Neuronal stem cell (in vitro differentiated cells): Measurements from ENCODE around the gene RAP1GAP.

ENCODE experiments used
- DNase-seq: peaks from one replicate; pipeline ENCODE4 v3.0.0-alpha.2; 2013; ENCODE audit warnings: low spot score
- H2AFZ ChIP-seq: one replicate; pipeline ENCODE4 v1.6.1; 2013; ENCODE audit warnings: mild to moderate bottlenecking, low read length, inconsistent platforms
- H2AK5ac ChIP-seq: 2 replicates; pipeline ENCODE4 v1.6.1; 2013; ENCODE audit warnings: low read depth, mild to moderate bottlenecking, inconsistent platforms, low read length, moderate library complexity, mixed read lengths
- H2BK120ac ChIP-seq: 2 replicates; pipeline ENCODE4 v1.6.1; 2013; ENCODE audit warnings: low read depth, mild to moderate bottlenecking, inconsistent platforms, low read length, moderate library complexity, mixed read lengths
- H2BK12ac ChIP-seq: one replicate; pipeline ENCODE4 v1.6.1; 2013; ENCODE audit warnings: low read length, inconsistent platforms
- H2BK15ac ChIP-seq: 2 replicates; pipeline ENCODE4 v1.6.1; 2013; ENCODE audit warnings: mild to moderate bottlenecking, low read length, inconsistent platforms, mixed read lengths
- H2BK5ac ChIP-seq: one replicate; pipeline ENCODE4 v1.6.1; 2013; ENCODE audit warnings: inconsistent platforms, mild to moderate bottlenecking, low read length, moderate library complexity
- H3K14ac ChIP-seq: one replicate; pipeline ENCODE4 v1.6.1; 2013; ENCODE audit warnings: low read length, inconsistent platforms
- H3K18ac ChIP-seq: 2 replicates; pipeline ENCODE4 v1.6.1; 2013; ENCODE audit warnings: low read length, inconsistent platforms
- H3K23ac ChIP-seq: 2 replicates; pipeline ENCODE4 v1.6.1; 2013; ENCODE audit warnings: low read depth, mild to moderate bottlenecking, mixed read lengths, low read length, inconsistent platforms; ENCODE audit not compliant: poor library complexity
- H3K27ac ChIP-seq: replicated peaks from 3 replicates; pipeline ENCODE4 v1.5.1; 2013; ENCODE audit warnings: low read length, inconsistent platforms
- H3K27me3 ChIP-seq, 3 experiments: 2 replicates each; pipeline ENCODE4 v1.6.1; 2013; ENCODE audit warnings: low read length in 3 of 3, mild to moderate bottlenecking in 2 of 3, inconsistent platforms in 1 of 3, low read depth in 1 of 3, mixed read lengths in 1 of 3, moderate library complexity in 1 of 3; ENCODE audit not compliant: control insufficient read depth in 3 of 3, insufficient read depth in 3 of 3
- H3K36me3 ChIP-seq, 2 donors: replicated peaks in 1 of 2; 2 replicates each; pipeline ENCODE4 v1.6.1; 2013; ENCODE audit warnings: low read length in 2 of 2; ENCODE audit not compliant: control insufficient read depth in 2 of 2, insufficient read depth in 2 of 2
- H3K4ac ChIP-seq: 2 replicates; pipeline ENCODE4 v1.6.1; 2013; ENCODE audit warnings: inconsistent platforms, mild to moderate bottlenecking, low read length, moderate library complexity
- H3K4me1 ChIP-seq, 2 donors: 1 replicate in 1 of 2; 2 replicates in 1 of 2; pipeline ENCODE4 v1.6.1; 2013; ENCODE audit warnings: low read length in 2 of 2, low read depth in 1 of 2; ENCODE audit not compliant: control insufficient read depth in 2 of 2, insufficient read depth in 1 of 2
- H3K4me2 ChIP-seq: one replicate; pipeline ENCODE4 v1.6.1; 2013; ENCODE audit warnings: mild to moderate bottlenecking, low read length, inconsistent platforms; ENCODE audit not compliant: insufficient read depth, poor library complexity, severe bottlenecking
- H3K4me3 ChIP-seq, 2 donors: 2 replicates each; pipeline ENCODE4 v1.5.1; 2013; ENCODE audit warnings: low read length in 2 of 2, mild to moderate bottlenecking in 2 of 2, inconsistent platforms in 1 of 2, moderate library complexity in 1 of 2
- H3K79me1 ChIP-seq: one replicate; pipeline ENCODE4 v1.6.1; 2013; ENCODE audit warnings: low read depth, mild to moderate bottlenecking, inconsistent platforms, low read length, moderate library complexity
- H3K9ac ChIP-seq: one replicate; pipeline ENCODE4 v1.6.1; 2013; ENCODE audit warnings: mild to moderate bottlenecking, low read depth, low read length, inconsistent platforms; ENCODE audit not compliant: poor library complexity
- H3K9me3 ChIP-seq, 2 donors: replicated peaks in 1 of 2; 2 replicates each; pipeline versions ENCODE3 to v1.6.1; 2013; ENCODE audit warnings: low read length in 2 of 2, mild to moderate bottlenecking in 2 of 2, inconsistent platforms in 1 of 2, low read depth in 1 of 2, mixed read lengths in 1 of 2, moderate library complexity in 1 of 2; ENCODE audit not compliant: control insufficient read depth in 2 of 2, insufficient read depth in 1 of 2
- H4K8ac ChIP-seq: one replicate; pipeline ENCODE4 v1.6.1; 2013; ENCODE audit warnings: low read depth, mild to moderate bottlenecking, inconsistent platforms, low read length, moderate library complexity
- H4K91ac ChIP-seq: one replicate; pipeline ENCODE4 v1.6.1; 2013; ENCODE audit warnings: low read length, low read depth, mild to moderate bottlenecking, inconsistent platforms; ENCODE audit not compliant: poor library complexity
- WGBS, 2 donors: extraction: QIAGEN DNeasy Blood & Tissue Kit; methylation state at CpG; one replicate each; pipeline ENCODE4 v1.1.7; 2013; ENCODE audit warnings: missing lambda C conversion rate in 2 of 2, mixed read lengths in 1 of 2; ENCODE audit not compliant: insufficient read length in 2 of 2, insufficient replicate concordance in 1 of 2; ENCODE audit errors: extremely low coverage in 2 of 2; 5-methylcytosine and 5-hydroxymethylcytosine counted together

Gene RAP1GAP

GRCh38 chr1:21593231-21593630, 75.9 kb downstream of the RAP1GAP start:
- no peak for DNase-seq
- H2BK5ac ChIP-seq = no peak overlapping the region
- no peak overlapping the region for H2BK12ac ChIP-seq
- no peak overlapping the region for H4K91ac ChIP-seq
- no peaks in the 10 kb centered on the region for H3K79me1 ChIP-seq
- H3K9ac ChIP-seq = no peak overlapping the region
- no peak overlapping the region for H2BK120ac ChIP-seq
- no peak overlapping the region for H3K14ac ChIP-seq
- WGBS, 2 donors = no CpG with 5 or more reads among the region's 8 CpGs
- H2AFZ ChIP-seq = no peak overlapping the region
- no peak overlapping the region for H3K27ac ChIP-seq
- H4K8ac ChIP-seq = no peak overlapping the region
- H3K9me3 ChIP-seq = no peaks in the 10 kb centered on the region
- H2AK5ac ChIP-seq = no peak overlapping the region
- H2BK15ac ChIP-seq = no peak overlapping the region
- H3K18ac ChIP-seq = peak overlapping the region; percentile 45
- no peak overlapping the region for H3K4me2 ChIP-seq
- peaks cover 0 to 62% (median 0%) of the 10 kb centered on the region in 3 experiments for H3K27me3 ChIP-seq
- peaks cover 2 to 18% of the 10 kb centered on the region in 2 donors for H3K4me1 ChIP-seq
- no peak overlapping the region for H3K4ac ChIP-seq
- H3K4me3 ChIP-seq = no peak overlapping the region
- no peaks in the 10 kb centered on the region for H3K36me3 ChIP-seq
- H3K23ac ChIP-seq = no peak overlapping the region

- Histone ChIP-seq H3K4ac (no peak overlapping the region), H2BK5ac (no peak overlapping the region), H2AFZ (no peak overlapping the region), H4K91ac (no peak overlapping the region), H4K8ac (no peak overlapping the region), H3K4me2 (no peak overlapping the region), H2BK120ac (no peak overlapping the region), H3K27me3 (peaks cover 0 to 72% (median 0%) of the 10 kb centered on the region in 3 experiments), H3K4me1 (peaks cover under 1 to 15% of the 10 kb centered on the region in 2 donors), H3K36me3 (no peaks in the 10 kb centered on the region), H3K23ac (no peak overlapping the region), H2BK15ac (no peak overlapping the region), H2BK12ac (no peak overlapping the region), H3K9me3 (no peaks in the 10 kb centered on the region), H3K18ac (peak overlapping the region; percentile 20), H3K14ac (no peak overlapping the region), H2AK5ac (no peak overlapping the region), H3K4me3 (no peak overlapping the region), H3K27ac (no peak overlapping the region), H3K79me1 (no peaks in the 10 kb centered on the region), H3K9ac (no peak overlapping the region)
- DNase-seq = no peak
- WGBS, 2 donors = no CpG with 5 or more reads among the region's 12 CpGs
Observed at GRCh38 chr1:21592086-21592865, 76.9 kb downstream of the RAP1GAP start.

DNA sequence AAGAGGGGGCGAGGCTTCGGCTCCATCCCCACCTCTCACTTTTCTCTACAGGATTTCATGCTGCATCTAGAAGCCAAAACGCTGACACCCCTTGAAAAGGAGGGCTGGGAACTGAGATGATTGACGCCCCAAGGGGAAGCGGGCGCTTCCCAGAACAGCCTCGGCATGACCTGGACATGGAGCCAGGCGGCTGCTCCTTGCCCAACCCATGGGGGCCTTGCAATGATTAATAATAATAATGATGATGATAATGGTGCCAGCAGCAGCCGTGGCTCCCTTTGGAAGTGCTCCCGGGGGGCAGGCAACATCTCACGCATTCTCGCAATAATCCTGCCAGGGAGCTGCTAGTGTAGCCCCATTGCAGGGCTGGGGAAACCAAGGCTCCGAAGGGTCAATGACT, 78.2 kb downstream of the RAP1GAP start:
- no peak overlapping the region for H3K4ac ChIP-seq
- WGBS, 2 donors = no CpG with 5 or more reads among the region's 13 CpGs
- no peak overlapping the region for H2BK12ac ChIP-seq
- H3K14ac ChIP-seq = peak overlapping the region; percentile 58
- H3K23ac ChIP-seq = peak overlapping the region; percentile 10
- H3K4me2 ChIP-seq = no peak overlapping the region
- no peak overlapping the region for H2BK120ac ChIP-seq
- H2AK5ac ChIP-seq = peak overlapping the region; percentile 19
- no peak for DNase-seq
- H3K36me3 ChIP-seq = no peaks in the 10 kb centered on the region
- H2AFZ ChIP-seq = no peak overlapping the region
- no peaks in the 10 kb centered on the region for H3K79me1 ChIP-seq
- H3K18ac ChIP-seq = peak overlapping the region; percentile 65
- H3K9ac ChIP-seq = no peak overlapping the region
- H3K27ac ChIP-seq = no peak overlapping the region
- H2BK15ac ChIP-seq = no peak overlapping the region
- H4K8ac ChIP-seq = no peak overlapping the region
- no peak overlapping the region for H4K91ac ChIP-seq
- peaks cover 0 to 83% (median 3%) of the 10 kb centered on the region in 3 experiments for H3K27me3 ChIP-seq
- H3K4me3 ChIP-seq = no peak overlapping the region
- no peaks in the 10 kb centered on the region for H3K9me3 ChIP-seq
- H2BK5ac ChIP-seq = no peak overlapping the region
- peaks cover 4 to 23% of the 10 kb centered on the region in 2 donors for H3K4me1 ChIP-seq

GRCh38 chr1:21590126-21590880, 78.9 kb downstream of the RAP1GAP start:
- no peak for DNase-seq
- no peak overlapping the region for H4K8ac ChIP-seq
- H4K91ac ChIP-seq = no peak overlapping the region
- no peak overlapping the region for H3K27ac ChIP-seq
- peak overlapping the region; percentile 22 for H2AK5ac ChIP-seq
- WGBS, 2 donors = no CpG with 5 or more reads among the region's 23 CpGs
- peaks cover 4 to 25% of the 10 kb centered on the region in 2 donors for H3K4me1 ChIP-seq
- H2BK15ac ChIP-seq = no peak overlapping the region
- no peak overlapping the region for H3K9ac ChIP-seq
- no peak overlapping the region for H2AFZ ChIP-seq
- H2BK12ac ChIP-seq = no peak overlapping the region
- H3K4me3 ChIP-seq = no peak overlapping the region
- H3K4me2 ChIP-seq = no peak overlapping the region
- no peak overlapping the region for H2BK5ac ChIP-seq
- no peak overlapping the region for H3K4ac ChIP-seq
- no peak overlapping the region for H3K23ac ChIP-seq
- H2BK120ac ChIP-seq = no peak overlapping the region
- H3K14ac ChIP-seq = no peak overlapping the region
- H3K36me3 ChIP-seq = no peaks in the 10 kb centered on the region
- no peaks in the 10 kb centered on the region for H3K9me3 ChIP-seq
- no peak overlapping the region for H3K18ac ChIP-seq
- H3K27me3 ChIP-seq = peaks cover 0 to 85% (median 3%) of the 10 kb centered on the region in 3 experiments
- no peaks in the 10 kb centered on the region for H3K79me1 ChIP-seq
